Activated CD4-positive, alpha-beta T cell treated with anti-CD3 and anti-CD28 coated beads for 4 hours (primary cell): ENCODE results near the gene ODF2L.
A peak's percentile ranks its signal among the peaks of the same experiment; 100 is the strongest.
"Not testable (repeated sequence)": the region's sequence is repeated elsewhere in the genome, so short reads cannot be mapped to it uniquely, and the experiment has no call there.

Experiments
- DNase-seq, 2 donors: peaks; one replicate each; pipeline ENCODE4 v3.0.0-alpha.2; 2020

Gene ODF2L

GRCh38 chr1:86387916-86388627, 8.1 kb downstream of the ODF2L start:
- no peak for DNase-seq

GRCh38 chr1:86382878-86383277, 13.2 kb downstream of the ODF2L start:
- DNase-seq: no peak

GRCh38 chr1:86381223-86381622, 14.9 kb downstream of the ODF2L start:
- DNase-seq: no peak

- peak in 1 of 2 donors; percentile 18 for DNase-seq
These were observed 15.8 kb downstream of the ODF2L start for GRCh38 chr1:86380257-86380861.

- DNase-seq: no peak
These were observed 17.3 kb downstream of the ODF2L start for GRCh38 chr1:86378813-86379212.

- no peak for DNase-seq
These were observed 18.8 kb downstream of the ODF2L start for GRCh38 chr1:86377341-86377740.

GRCh38 chr1:86375688-86376087, 20.4 kb downstream of the ODF2L start:
- no peak for DNase-seq

- DNase-seq: no peak
These were observed 25.5 kb downstream of the ODF2L start for GRCh38 chr1:86370601-86371022.

- no peak for DNase-seq
These were observed 30.2 kb downstream of the ODF2L start for GRCh38 chr1:86365896-86366295.

- no peak for DNase-seq
These were observed 33.3 kb downstream of the ODF2L start for GRCh38 chr1:86362807-86363206.

GRCh38 chr1:86357796-86358195, 38.3 kb downstream of the ODF2L start:
- DNase-seq: no peak

GRCh38 chr1:86356247-86356646, 39.9 kb downstream of the ODF2L start:
- DNase-seq: no peak

GRCh38 chr1:86352086-86352485, 44.0 kb downstream of the ODF2L start:
- DNase-seq: no peak

GRCh38 chr1:86350230-86350629, 45.9 kb downstream of the ODF2L start:
- DNase-seq: not testable (repeated sequence)

GRCh38 chr1:86346388-86346787, 49.7 kb downstream of the ODF2L start:
- DNase-seq: no peak

GRCh38 chr1:86345042-86345441, 51.1 kb downstream of the ODF2L start:
- no peak for DNase-seq

- no peak for DNase-seq
These were observed 56.2 kb downstream of the ODF2L start for GRCh38 chr1:86339906-86340305.

- no peak for DNase-seq
These were observed 56.9 kb downstream of the ODF2L start for GRCh38 chr1:86339014-86339812.

GRCh38 chr1:86335916-86336315, 60.2 kb downstream of the ODF2L start:
- DNase-seq: no peak

- DNase-seq: no peak
These were observed 70.9 kb downstream of the ODF2L start for GRCh38 chr1:86325264-86325663.

GRCh38 chr1:86324130-86324822, 71.8 kb downstream of the ODF2L start:
- DNase-seq: no peak

- no peak for DNase-seq
These were observed 73.9 kb downstream of the ODF2L start for GRCh38 chr1:86322241-86322640.

GRCh38 chr1:86318436-86318835, 77.7 kb downstream of the ODF2L start:
- DNase-seq: no peak
